K562 (cell line): ENCODE measurements around the gene TIMM23. TPM values are rescaled to one million over a fixed set of nuclear protein-coding genes. Genes with fewer than 3 reads are reported as not detected.

ENCODE experiments used
- E2F3 ChIP-seq: fragments of 250-450 bp; sonication (Bioruptor Pico); IDR thresholded peaks from 2 replicates; pipeline ENCODE4 v1.4.0; 2020; ENCODE audit warnings: mild to moderate bottlenecking
- EP400 ChIP-seq: fragments of 450-650 bp; IDR thresholded peaks from 2 replicates; pipeline ENCODE4 v1.6.1; 2017; ENCODE audit warnings: antibody characterized with exemption, mild to moderate bottlenecking, moderate library complexity
- KDM1A ChIP-seq, 2 experiments: fragments of 450-650 bp; IDR thresholded peaks; 2 replicates each; pipeline ENCODE4 v1.6.1; 2016; ENCODE audit warnings: mild to moderate bottlenecking in 2 of 2
- MAFF ChIP-seq: IDR thresholded peaks from 2 replicates; pipeline ENCODE4 v1.6.1; 2012; ENCODE audit warnings: low read length, improper control_type of control experiment
- PTBP1 ChIP-seq: fragments of 200-400 bp; formaldehyde crosslinking; IDR thresholded peaks from 2 replicates; pipeline ENCODE4 v1.6.1; 2017; ENCODE audit warnings: low read depth, low read length
- SMAD4 ChIP-seq: fragments of 250-450 bp; sonication (Bioruptor Pico); conservative IDR thresholded peaks from 2 replicates; pipeline ENCODE4 v1.8.0; 2021; ENCODE audit warnings: inconsistent platforms, mild to moderate bottlenecking, moderate library complexity
- ZNF212 ChIP-seq: fragments of 450-650 bp; formaldehyde crosslinking; IDR thresholded peaks from 2 replicates; pipeline ENCODE4 v1.4.0; 2020; ENCODE audit warnings: mild to moderate bottlenecking
- ZNF274 ChIP-seq: IDR thresholded peaks from 2 replicates; pipeline ENCODE4 v1.6.1; 2011; ENCODE audit warnings: low read depth, mild to moderate bottlenecking, low read length, moderate library complexity, borderline replicate concordance
- polyA plus RNA-seq, 8 experiments: library from polyadenylated mRNA; depleted of rRNA in 4 of 8; stranded (reverse) in 5 of 8; unstranded in 3 of 8; fragments of >200 nt; fragmentation: Nextera tagmentation in 2 of 8; fragmentation: Illumina TruSeq in 1 of 8; extraction: Ambion mirVana in 2 of 8; extraction: Trizol in 1 of 8; gene quantifications; 2 replicates each; pipeline versions ENCODE4 v1.2.1 to v1.2.3, GENCODE V29; 2011 to 2014; ENCODE audit warnings: inconsistent platforms in 1 of 8, missing spikeins in 1 of 8
- total RNA-seq, 7 experiments: library from RNA; depleted of rRNA in 6 of 7; stranded (reverse); fragments of >200 nt in 6 of 7; fragmentation: Illumina TruSeq in 2 of 7; extraction: Trizol in 2 of 7; gene quantifications; 2 replicates each; pipeline versions ENCODE4 v1.2.1 to v1.2.3, GENCODE V29; 2011 to 2021; ENCODE audit warnings: low replicate concordance in 1 of 7
- TF ChIP-seq, protein P1 (sequence below): sonication (generic); formaldehyde crosslinking; IDR thresholded peaks from 2 replicates; pipeline ENCODE4 v1.8.0; 2023; ENCODE audit warnings: mild to moderate bottlenecking, missing genetic modification reagents
- TF ChIP-seq, protein P2 (sequence below): fragments of 200-800 bp; sonication (Bioruptor generic); IDR thresholded peaks from 2 replicates; pipeline ENCODE4 v1.6.1; 2017; ENCODE audit warnings: missing genetic modification characterization, missing compliant biosample characterization

TIMM23 gene
- total and polyA plus RNA-seq, 9 of the 15 experiments (the other 6 are each of a cell fraction or from before 2014, with no cell fraction given) = 148 to 280 (median 183) TPM

DNA sequence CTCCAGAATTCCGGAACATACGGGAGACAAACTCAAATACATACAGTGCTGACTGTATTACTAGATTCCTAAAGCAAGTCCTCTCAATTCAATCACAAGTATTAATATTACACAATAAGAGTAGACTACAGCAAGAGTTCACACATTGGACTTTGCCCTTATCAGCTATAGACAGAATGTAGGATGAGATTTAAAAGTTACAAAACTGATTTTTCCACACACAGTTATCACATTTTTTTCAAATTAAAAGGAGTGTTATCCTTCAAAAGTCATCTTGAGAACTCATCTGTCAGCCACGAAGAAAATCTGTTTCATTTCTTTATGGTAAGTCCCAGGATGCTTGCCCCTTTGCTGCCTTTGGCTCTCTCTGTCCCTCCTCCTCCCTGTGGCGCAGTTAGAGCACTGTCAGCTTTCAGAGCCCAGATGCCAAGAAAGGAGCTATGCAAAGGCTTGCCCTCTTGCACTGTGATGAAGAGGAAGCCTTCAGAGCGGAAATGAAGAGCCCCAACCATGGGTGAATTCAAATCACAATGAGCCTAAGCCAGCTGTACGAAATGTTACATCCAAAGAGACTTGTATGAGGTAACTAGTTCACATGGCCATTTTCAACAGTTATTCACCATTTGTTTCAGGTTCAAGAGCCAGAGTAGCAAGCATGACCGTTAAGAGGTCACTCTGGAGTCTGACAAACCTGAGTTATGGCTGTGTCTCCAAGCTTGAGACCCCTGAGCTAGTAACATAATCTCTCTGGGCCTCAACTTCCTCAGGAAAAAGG is 47.5 kb downstream of the TIMM23 start (continued):
- TF ChIP-seq, protein P1, sequence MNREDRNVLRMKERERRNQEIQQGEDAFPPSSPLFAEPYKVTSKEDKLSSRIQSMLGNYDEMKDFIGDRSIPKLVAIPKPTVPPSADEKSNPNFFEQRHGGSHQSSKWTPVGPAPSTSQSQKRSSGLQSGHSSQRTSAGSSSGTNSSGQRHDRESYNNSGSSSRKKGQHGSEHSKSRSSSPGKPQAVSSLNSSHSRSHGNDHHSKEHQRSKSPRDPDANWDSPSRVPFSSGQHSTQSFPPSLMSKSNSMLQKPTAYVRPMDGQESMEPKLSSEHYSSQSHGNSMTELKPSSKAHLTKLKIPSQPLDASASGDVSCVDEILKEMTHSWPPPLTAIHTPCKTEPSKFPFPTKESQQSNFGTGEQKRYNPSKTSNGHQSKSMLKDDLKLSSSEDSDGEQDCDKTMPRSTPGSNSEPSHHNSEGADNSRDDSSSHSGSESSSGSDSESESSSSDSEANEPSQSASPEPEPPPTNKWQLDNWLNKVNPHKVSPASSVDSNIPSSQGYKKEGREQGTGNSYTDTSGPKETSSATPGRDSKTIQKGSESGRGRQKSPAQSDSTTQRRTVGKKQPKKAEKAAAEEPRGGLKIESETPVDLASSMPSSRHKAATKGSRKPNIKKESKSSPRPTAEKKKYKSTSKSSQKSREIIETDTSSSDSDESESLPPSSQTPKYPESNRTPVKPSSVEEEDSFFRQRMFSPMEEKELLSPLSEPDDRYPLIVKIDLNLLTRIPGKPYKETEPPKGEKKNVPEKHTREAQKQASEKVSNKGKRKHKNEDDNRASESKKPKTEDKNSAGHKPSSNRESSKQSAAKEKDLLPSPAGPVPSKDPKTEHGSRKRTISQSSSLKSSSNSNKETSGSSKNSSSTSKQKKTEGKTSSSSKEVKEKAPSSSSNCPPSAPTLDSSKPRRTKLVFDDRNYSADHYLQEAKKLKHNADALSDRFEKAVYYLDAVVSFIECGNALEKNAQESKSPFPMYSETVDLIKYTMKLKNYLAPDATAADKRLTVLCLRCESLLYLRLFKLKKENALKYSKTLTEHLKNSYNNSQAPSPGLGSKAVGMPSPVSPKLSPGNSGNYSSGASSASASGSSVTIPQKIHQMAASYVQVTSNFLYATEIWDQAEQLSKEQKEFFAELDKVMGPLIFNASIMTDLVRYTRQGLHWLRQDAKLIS (CRISPR knock-in tag) = no peak
- no peak for TF ChIP-seq ZNF212 (CRISPR knock-in tag)
- TF ChIP-seq KDM1A (IDR thresholded peaks at IDR 0.05) = peak; percentile 97
- TF ChIP-seq, protein P2, sequence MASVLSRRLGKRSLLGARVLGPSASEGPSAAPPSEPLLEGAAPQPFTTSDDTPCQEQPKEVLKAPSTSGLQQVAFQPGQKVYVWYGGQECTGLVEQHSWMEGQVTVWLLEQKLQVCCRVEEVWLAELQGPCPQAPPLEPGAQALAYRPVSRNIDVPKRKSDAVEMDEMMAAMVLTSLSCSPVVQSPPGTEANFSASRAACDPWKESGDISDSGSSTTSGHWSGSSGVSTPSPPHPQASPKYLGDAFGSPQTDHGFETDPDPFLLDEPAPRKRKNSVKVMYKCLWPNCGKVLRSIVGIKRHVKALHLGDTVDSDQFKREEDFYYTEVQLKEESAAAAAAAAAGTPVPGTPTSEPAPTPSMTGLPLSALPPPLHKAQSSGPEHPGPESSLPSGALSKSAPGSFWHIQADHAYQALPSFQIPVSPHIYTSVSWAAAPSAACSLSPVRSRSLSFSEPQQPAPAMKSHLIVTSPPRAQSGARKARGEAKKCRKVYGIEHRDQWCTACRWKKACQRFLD (CRISPR knock-in tag) = 0 out of 2 replicates have a peak, but pooled peaks have one; percentile 25
- no peak for TF ChIP-seq MAFF
- no peak for TF ChIP-seq PTBP1
- TF ChIP-seq E2F3 (CRISPR knock-in tag) = no peak
- TF ChIP-seq SMAD4 (CRISPR knock-in tag) = peak; percentile 57
- no peak for TF ChIP-seq ZNF274
- TF ChIP-seq EP400 = no peak
